ENCODE measurements around the gene MEGF11. TPM values are rescaled to one million over a fixed set of nuclear protein-coding genes. Genes with fewer than 3 reads are reported as not detected.

Gene MEGF11
- total RNA-seq, 2 donors from 2014 or later, result not detected

DNA sequence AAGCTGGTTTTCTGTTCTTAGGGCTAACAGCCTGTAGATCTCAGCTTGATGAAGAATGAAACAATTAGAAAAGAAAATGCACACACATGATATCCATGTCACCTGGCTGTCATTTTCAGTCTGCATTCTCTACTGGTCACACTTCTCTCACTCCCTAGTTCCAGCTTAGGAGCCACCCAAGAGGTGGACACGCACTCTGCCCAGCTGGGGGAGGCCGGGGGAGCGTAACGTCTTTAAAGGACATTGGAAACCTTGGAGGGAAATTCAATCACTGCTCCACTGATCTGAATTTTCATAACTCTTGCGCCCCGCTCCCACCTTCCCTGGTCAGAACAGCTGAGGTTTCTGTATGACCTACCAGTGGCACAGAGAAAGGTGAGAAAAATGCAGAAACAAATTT, 304.5 kb downstream of the MEGF11 start:
- H3K36me3 ChIP-seq (replicated peaks in 1 of 2; ENCODE audit: insufficient read depth in 1 of 2, low read depth in 2 of 2), result no peaks in the 10 kb centered on the region
- no peaks in the 10 kb centered on the region for H3K27me3 ChIP-seq
- ATAC-seq, result no peak
- no peaks in the 10 kb centered on the region for H3K4me1 ChIP-seq
- intact Hi-C loops (cut with DNase I), result no loop called here
- no peaks in the 10 kb centered on the region for H3K9me3 ChIP-seq
- H3K4me3 ChIP-seq, result no peak overlapping the region
- 89 to 95% methylated on average over 6 of the region's 6 CpGs for WGBS, 2 donors
- no peak overlapping the region for H3K27ac ChIP-seq
- DNase-seq, result no peak
- TF ChIP-seq POLR2A (IDR thresholded peaks at IDR 0.05), result no peak
- TF ChIP-seq CTCF (IDR thresholded peaks at IDR 0.05), result no peak

GRCh38 chr15:65948383-65948782, 305.2 kb downstream of the MEGF11 start:
- DNase-seq, result no peak
- H3K9me3 ChIP-seq, result no peaks in the 10 kb centered on the region
- ATAC-seq, result no peak
- no peaks in the 10 kb centered on the region for H3K4me1 ChIP-seq
- 69 to 70% methylated on average over 8 of the region's 8 CpGs for whole genome bisulfite sequencing, 2 donors
- no peak overlapping the region for H3K27ac ChIP-seq
- H3K4me3 ChIP-seq, result no peak overlapping the region
- TF ChIP-seq POLR2A (IDR thresholded peaks at IDR 0.05), result no peak
- no peak for TF ChIP-seq CTCF (IDR thresholded peaks at IDR 0.05)
- intact Hi-C loops (cut with DNase I), result no loop called here
- no peaks in the 10 kb centered on the region for H3K36me3 ChIP-seq (replicated peaks in 1 of 2; ENCODE audit: insufficient read depth in 1 of 2, low read depth in 2 of 2)
- H3K27me3 ChIP-seq, result no peaks in the 10 kb centered on the region

GRCh38 chr15:65947041-65947440, 306.5 kb downstream of the MEGF11 start:
- TF ChIP-seq CTCF (IDR thresholded peaks at IDR 0.05) (no peak), POLR2A (IDR thresholded peaks at IDR 0.05) (no peak)
- ATAC-seq, result no peak
- H3K4me1 ChIP-seq, result no peaks in the 10 kb centered on the region
- no peak for DNase-seq
- no peaks in the 10 kb centered on the region for H3K27me3 ChIP-seq
- intact Hi-C loops (cut with DNase I), result no loop called here
- no peak overlapping the region for H3K27ac ChIP-seq
- no peaks in the 10 kb centered on the region for H3K9me3 ChIP-seq
- H3K4me3 ChIP-seq, result no peak overlapping the region
- WGBS, 2 donors, result 79 to 90% methylated on average over 3 of the region's 3 CpGs
- no peaks in the 10 kb centered on the region for H3K36me3 ChIP-seq (replicated peaks in 1 of 2; ENCODE audit: insufficient read depth in 1 of 2, low read depth in 2 of 2)

DNA sequence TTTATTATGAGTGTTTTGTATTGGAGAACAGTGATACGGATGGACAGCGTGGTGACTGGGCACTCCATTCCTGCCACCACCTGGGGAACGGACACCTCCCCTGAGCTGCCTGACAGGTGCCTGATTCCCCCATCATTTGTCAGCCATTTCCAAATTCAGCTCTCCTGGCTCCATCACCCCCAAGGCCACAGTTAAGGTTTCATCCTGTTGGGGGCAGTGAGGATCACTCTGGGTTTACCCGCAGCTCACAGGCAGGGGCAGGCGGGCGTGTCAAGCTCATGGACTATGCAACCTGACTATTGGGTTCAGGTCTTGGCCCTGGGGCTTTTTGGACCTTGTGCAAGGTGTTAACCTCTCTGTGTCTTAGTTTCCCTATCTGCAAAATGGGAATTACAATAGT, 307.9 kb downstream of the MEGF11 start:
- TF ChIP-seq CTCF (IDR thresholded peaks at IDR 0.05) (no peak), POLR2A (IDR thresholded peaks at IDR 0.05) (no peak)
- Histone ChIP-seq H3K36me3 (replicated peaks in 1 of 2; ENCODE audit: insufficient read depth in 1 of 2, low read depth in 2 of 2) (no peaks in the 10 kb centered on the region), H3K4me3 (no peak overlapping the region), H3K4me1 (no peaks in the 10 kb centered on the region), H3K9me3 (no peaks in the 10 kb centered on the region), H3K27me3 (no peaks in the 10 kb centered on the region), H3K27ac (no peak overlapping the region)
- intact Hi-C loops (cut with DNase I), result no loop called here
- no peak for DNase-seq
- ATAC-seq, result no peak
- WGBS, 2 donors, result 86 to 89% methylated on average over 6 of the region's 6 CpGs

DNA sequence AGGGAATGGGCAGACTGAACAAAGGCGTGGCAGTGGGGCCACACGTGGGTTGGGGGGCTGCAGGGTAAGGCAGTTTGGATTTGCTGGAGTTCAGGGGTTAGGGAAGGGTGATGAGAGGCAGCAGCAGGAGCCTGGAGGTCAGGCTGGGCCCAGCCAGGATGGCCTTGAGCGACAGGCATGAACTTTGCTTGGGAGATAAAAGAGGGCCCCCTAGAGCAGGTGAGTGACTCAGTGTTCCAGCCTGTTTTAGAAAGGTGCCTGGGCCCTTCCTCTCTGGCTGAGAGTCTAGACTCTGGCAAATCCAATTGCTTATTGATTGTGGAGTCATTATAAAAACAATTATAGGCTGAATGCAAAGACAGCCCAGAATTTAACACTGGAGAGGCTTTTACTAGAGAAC, 309.1 kb downstream of the MEGF11 start:
- no peak for ATAC-seq
- no peaks in the 10 kb centered on the region for H3K9me3 ChIP-seq
- 70 to 71% methylated on average over 3 of the region's 3 CpGs for WGBS, 2 donors
- intact Hi-C loops (cut with DNase I), result no loop called here
- TF ChIP-seq CTCF (IDR thresholded peaks at IDR 0.05), result no peak
- no peak for TF ChIP-seq POLR2A (IDR thresholded peaks at IDR 0.05)
- no peak overlapping the region for H3K27ac ChIP-seq
- no peaks in the 10 kb centered on the region for H3K4me1 ChIP-seq
- H3K27me3 ChIP-seq, result no peaks in the 10 kb centered on the region
- DNase-seq, result no peak
- H3K36me3 ChIP-seq (replicated peaks in 1 of 2; ENCODE audit: insufficient read depth in 1 of 2, low read depth in 2 of 2), result no peaks in the 10 kb centered on the region
- no peak overlapping the region for H3K4me3 ChIP-seq
